ENCODE measurements around the gene SCAPER. TPM values are rescaled to one million over a fixed set of nuclear protein-coding genes. Genes with fewer than 3 reads are reported as not detected.
A peak's percentile ranks its signal among the peaks of the same experiment; 100 is the strongest.

Gene SCAPER
- polyA plus RNA-seq, 1 experiment, result 5.4 TPM

DNA sequence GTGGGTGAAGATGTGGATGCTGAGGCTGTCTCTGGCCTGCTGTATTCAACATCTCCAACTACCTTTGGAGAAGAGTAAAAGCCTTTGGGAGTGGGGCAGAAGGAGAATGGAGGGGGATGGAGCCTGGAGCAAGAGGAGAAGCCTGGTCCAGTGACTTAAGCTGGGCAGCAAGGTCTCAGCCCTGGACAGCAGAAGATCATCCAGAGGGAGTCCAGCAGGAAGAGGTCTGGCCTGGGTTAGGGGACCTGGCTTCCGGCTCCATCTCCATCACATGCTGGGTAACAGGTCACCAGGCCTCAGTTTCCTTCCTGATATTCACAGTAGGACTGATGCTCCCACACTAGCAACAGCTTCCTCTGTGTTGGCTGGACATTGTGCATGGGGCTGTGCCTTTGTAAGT is 572.3 kb downstream of the SCAPER start:
- DNase-seq (ENCODE audit: low read depth, low spot score), result no peak
- TF ChIP-seq, protein P1, sequence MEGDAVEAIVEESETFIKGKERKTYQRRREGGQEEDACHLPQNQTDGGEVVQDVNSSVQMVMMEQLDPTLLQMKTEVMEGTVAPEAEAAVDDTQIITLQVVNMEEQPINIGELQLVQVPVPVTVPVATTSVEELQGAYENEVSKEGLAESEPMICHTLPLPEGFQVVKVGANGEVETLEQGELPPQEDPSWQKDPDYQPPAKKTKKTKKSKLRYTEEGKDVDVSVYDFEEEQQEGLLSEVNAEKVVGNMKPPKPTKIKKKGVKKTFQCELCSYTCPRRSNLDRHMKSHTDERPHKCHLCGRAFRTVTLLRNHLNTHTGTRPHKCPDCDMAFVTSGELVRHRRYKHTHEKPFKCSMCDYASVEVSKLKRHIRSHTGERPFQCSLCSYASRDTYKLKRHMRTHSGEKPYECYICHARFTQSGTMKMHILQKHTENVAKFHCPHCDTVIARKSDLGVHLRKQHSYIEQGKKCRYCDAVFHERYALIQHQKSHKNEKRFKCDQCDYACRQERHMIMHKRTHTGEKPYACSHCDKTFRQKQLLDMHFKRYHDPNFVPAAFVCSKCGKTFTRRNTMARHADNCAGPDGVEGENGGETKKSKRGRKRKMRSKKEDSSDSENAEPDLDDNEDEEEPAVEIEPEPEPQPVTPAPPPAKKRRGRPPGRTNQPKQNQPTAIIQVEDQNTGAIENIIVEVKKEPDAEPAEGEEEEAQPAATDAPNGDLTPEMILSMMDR (IDR thresholded peaks at IDR 0.05; ENCODE audit: low read depth, low read length), result no peak
- ChIA-PET POLR2A (no interaction called here), CTCF (interaction anchor here (2.1 kb wide), 1 partner anchor 97 kb away, joined by 6 read pairs; no protein-coding TSS in a partner anchor)
- Histone ChIP-seq H3K4me3 (ENCODE audit: low read depth, low read length) (no peak overlapping the region), H3K9me3 (ENCODE audit: control insufficient read depth, insufficient read depth, low read length) (no peaks in the 10 kb centered on the region; the same call in 1 of the 2 replicates), H3K27ac (ENCODE audit: low read depth, low read length) (no peak overlapping the region), H3K27me3 (ENCODE audit: control insufficient read depth, insufficient read depth, low read length) (peaks cover 17% of the 10 kb centered on the region)

GRCh38 chr15:76330080-76330680 is 575.0 kb downstream of the SCAPER start:
- no peak for DNase-seq (ENCODE audit: low read depth, low spot score)
- TF ChIP-seq, protein P1 (IDR thresholded peaks at IDR 0.05; ENCODE audit: low read depth, low read length), result peak; percentile 71
- H3K27me3 ChIP-seq (ENCODE audit: control insufficient read depth, insufficient read depth, low read length), result peaks cover 7% of the 10 kb centered on the region
- H3K9me3 ChIP-seq (ENCODE audit: control insufficient read depth, insufficient read depth, low read length), result no peaks in the 10 kb centered on the region; the same call in 1 of the 2 replicates
- ChIA-PET POLR2A (no interaction called here), CTCF (interaction anchor here (0.5 to 2.2 kb wide), 20 partner anchors 13 to 536 kb away, joined by 3 to 15 read pairs (median 4); no protein-coding TSS in a partner anchor)
- H3K27ac ChIP-seq (ENCODE audit: low read depth, low read length), result no peak overlapping the region
- H3K4me3 ChIP-seq (ENCODE audit: low read depth, low read length), result no peak overlapping the region

DNA sequence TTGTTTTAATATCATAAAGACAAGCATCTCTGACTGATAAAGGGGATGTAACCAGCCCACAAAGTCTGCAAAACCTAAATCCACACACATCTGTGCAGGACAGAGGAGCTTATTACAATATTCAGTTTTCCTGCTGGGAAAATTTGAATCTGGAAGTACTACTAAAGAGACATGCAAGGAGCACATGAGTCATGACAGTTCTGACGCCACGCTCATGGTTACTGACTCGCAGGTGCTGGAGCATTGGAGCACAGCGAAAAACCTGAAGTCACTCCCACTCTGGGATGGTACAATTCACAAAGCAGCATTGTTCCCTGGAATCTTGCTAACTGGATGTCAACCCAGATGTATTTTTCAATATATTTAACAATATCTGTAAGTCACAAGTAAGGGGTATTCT is 576.2 kb downstream of the SCAPER start:
- no peaks in the 10 kb centered on the region for H3K9me3 ChIP-seq (ENCODE audit: control insufficient read depth, insufficient read depth, low read length)
- TF ChIP-seq, protein P1 (IDR thresholded peaks at IDR 0.05; ENCODE audit: low read depth, low read length), result no peak
- peaks cover 8% of the 10 kb centered on the region for H3K27me3 ChIP-seq (ENCODE audit: control insufficient read depth, insufficient read depth, low read length)
- DNase-seq (ENCODE audit: low read depth, low spot score), result no peak
- H3K4me3 ChIP-seq (ENCODE audit: low read depth, low read length), result no peak overlapping the region
- H3K27ac ChIP-seq (ENCODE audit: low read depth, low read length), result no peak overlapping the region
- POLR2A ChIA-PET, result no interaction called here
- CTCF ChIA-PET, result interaction anchor here (1.0 to 2.2 kb wide), 6 partner anchors 22 to 537 kb away, joined by 3 to 15 read pairs (median 3); no protein-coding TSS in a partner anchor

GRCh38 chr15:76328106-76328696 is 576.9 kb downstream of the SCAPER start:
- CTCF ChIA-PET, result interaction anchor here (1.2 to 1.4 kb wide), 2 partner anchors 92 to 137 kb away, joined by 3 read pairs; no protein-coding TSS in a partner anchor
- no peak overlapping the region for H3K27ac ChIP-seq (ENCODE audit: low read depth, low read length)
- no peak overlapping the region for H3K4me3 ChIP-seq (ENCODE audit: low read depth, low read length)
- TF ChIP-seq, protein P1 (IDR thresholded peaks at IDR 0.05; ENCODE audit: low read depth, low read length), result no peak
- H3K27me3 ChIP-seq (ENCODE audit: control insufficient read depth, insufficient read depth, low read length), result peaks cover 9% of the 10 kb centered on the region
- H3K9me3 ChIP-seq (ENCODE audit: control insufficient read depth, insufficient read depth, low read length), result no peaks in the 10 kb centered on the region
- no peak for DNase-seq (ENCODE audit: low read depth, low spot score)
- POLR2A ChIA-PET, result no interaction called here
